Subcutaneous adipose tissue (tissue), 4 donors: Measurements from ENCODE around the gene ADAM12. TPM values are rescaled to one million over a fixed set of nuclear protein-coding genes. Genes with fewer than 3 reads are reported as not detected.

Source experiments
- CTCF ChIP-seq: fragments of 450-650 bp; IDR thresholded peaks from one replicate; pipeline ENCODE4 v1.5.1; 2016; ENCODE audit warnings: low read depth, mild to moderate bottlenecking, control low read depth, antibody characterized with exemption, moderate library complexity
- total RNA-seq, 4 donors: library from RNA; depleted of rRNA; stranded (reverse); fragments of >200 nt; gene quantifications; one replicate each; pipeline ENCODE4 v1.1.0, GENCODE V29; 2016

The ADAM12 gene
- total RNA-seq, 4 donors from 2014 or later, result 11.5 to 20.4 (median 14.5) TPM

DNA sequence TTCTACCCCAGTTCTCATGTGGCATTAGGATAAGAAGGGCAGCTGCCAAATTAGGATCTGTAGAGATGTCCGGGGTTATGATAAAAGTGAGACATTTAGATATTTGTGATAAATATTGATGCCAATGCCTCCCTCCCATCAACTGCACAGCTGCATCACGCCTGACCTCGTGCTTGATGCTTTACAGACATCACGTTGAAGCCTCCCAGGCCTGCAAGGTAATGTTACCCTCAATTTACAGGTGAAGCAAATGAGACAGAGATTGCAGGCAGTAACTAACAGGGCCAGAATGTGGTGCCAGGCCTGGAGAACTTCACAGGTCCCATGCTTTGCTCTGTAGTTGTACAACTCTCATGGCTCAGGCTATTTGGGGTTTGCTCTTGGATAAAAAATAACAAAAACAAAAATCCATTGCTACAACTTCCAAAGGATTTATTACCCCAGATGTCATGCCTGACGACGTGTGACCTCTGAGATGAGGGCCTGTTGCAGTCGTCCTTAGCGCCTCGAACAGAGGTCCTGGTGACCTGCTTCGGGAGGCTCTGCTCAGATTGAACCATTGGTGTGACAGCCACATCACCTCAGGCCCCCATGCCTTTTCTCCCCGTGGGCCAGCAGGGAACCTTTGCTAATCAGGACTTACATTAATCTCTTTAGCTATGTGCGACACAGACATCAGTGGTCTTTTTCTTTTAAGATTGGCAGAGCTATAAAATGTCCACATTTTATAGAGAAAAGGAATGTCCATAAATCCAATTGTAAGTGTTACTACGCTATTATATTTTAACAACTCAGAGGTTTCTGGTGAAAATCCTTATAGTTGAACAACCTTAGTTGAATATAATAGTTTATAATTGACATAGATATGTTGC, 169.3 kb downstream of the ADAM12 start:
- no peak for TF ChIP-seq CTCF

DNA sequence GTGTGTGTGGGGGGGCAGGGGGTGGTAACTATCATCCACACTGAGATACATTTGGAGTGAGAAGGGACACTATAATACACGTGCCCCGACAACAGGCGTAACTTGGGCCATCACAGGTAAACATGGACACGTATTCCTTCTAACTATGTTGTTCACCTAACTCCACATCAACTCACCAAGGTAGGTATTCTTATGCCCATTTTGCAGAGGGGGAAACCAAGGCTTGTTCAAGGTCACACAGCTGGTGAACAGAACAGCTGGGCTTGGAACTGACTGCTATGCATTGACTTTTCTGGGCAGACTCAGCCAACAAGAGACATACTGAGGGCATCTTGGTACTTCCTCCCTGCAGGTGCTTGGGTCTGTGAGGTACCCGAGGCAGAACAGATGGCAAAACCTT, 170.1 kb downstream of the ADAM12 start:
- no peak for TF ChIP-seq CTCF

DNA sequence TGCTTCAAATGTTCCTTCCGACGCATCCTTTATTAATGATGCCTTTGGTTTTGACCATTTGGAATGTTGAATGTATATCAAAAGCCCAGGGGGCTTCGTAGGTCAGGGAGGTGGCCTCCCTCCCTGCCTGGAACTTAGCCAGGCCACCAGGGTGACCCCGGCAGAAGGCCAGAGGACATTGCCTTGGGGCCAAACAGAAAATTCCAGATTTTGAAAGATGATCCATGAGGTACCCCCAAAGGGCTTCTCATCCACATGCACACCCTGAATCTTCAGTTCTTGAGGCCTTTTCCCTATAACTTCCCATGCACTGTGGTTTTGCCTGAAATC, 171.7 kb downstream of the ADAM12 start:
- TF ChIP-seq CTCF, result no peak

DNA sequence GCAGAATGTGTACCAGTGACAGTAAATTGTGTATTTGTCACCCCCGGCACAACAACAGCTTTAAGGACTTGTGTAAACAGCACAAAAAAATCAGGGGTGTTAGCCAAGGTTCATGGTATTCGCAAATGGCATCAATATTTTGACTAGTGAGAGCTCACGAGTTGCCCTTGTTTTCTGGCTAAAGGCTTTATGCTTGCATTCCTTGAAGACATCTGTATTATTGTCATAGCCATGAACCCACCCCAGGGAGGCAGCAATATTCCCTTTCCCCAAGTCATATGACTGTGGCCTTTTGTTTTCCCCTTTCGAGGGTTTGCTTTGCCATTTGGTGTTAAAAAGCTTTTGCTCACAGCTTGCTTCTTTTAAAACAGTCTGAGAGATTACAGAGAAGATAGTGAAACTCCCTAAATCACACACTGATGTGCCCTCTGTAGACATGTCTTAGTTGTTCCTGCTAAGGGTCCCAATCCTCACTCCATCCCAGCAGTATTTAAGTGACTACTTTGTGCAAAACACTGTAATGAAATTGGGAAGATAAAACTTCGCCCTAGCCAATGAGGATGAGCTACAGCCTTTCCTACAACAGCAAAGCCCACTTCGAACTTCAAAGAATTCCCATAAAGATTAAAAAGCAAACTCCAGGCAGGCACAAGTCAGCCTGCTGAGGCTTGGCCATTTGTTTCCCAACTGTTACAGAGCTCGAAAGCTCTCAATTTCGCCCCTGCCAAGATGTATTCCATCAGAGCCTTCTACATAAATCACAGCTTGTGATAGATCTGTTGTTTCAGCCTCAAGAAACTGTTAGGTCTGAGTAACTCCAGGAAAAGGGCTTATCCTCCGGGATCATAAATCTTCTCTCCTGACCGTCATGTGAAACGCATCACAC, 172.3 kb downstream of the ADAM12 start:
- TF ChIP-seq CTCF, result no peak

GRCh38 chr10:126214679-126215078, 173.6 kb downstream of the ADAM12 start:
- TF ChIP-seq CTCF, result no peak

DNA sequence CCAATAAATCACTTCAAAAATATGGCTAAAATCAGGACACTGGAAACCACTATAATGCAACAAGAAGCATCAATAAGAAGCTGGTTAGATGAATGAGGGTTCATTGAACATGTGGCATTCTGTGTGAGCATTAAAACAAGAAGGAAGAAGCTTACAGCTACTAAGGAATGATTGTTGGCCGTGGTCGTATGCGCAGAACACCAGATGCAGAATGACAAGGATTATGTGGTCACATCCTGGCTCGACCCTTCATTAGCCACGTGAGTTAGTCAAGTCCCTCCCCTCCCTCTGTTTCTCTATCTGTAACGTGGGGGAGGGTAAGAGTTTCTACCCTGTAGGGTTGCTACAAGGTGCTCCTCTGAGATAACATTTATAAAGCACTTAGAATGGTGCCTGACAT, 174.3 kb downstream of the ADAM12 start:
- no peak for TF ChIP-seq CTCF

DNA sequence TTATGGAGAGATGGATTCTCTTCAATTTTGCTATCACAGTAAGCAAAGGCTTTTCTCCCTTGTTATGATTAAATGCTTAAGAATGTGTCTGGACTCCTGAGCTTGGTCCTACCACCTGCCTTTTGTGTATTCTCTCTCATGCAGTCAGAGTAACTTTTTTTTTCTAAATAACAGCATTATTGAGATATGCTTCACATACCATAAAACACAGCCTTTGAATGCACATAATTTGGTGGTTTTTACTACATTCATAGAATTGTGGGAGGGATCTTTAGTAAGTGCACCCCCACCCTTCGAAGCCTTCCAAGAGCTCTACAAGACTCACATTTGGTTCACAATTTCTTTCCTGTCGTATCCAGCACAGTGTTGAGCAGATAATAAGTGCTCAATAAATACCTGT, 175.5 kb downstream of the ADAM12 start:
- no peak for TF ChIP-seq CTCF
